Posterior cingulate gyrus (tissue), 11 donors: ENCODE data around the gene SEMA3C.

Source experiments
- DNase-seq, 10 donors: peaks; one replicate each; pipeline versions ENCODE4 v3.0.0 to v3.0.0-alpha.2; 2020 to 2021; ENCODE audit warnings: mixed read lengths in 3 of 10
- intact Hi-C: fragments of 100-400 bp; cut with DNase I; formaldehyde crosslinking; loops from one replicate; pipeline ENCODE4 v1.15.1; 2023

SEMA3C gene

DNA sequence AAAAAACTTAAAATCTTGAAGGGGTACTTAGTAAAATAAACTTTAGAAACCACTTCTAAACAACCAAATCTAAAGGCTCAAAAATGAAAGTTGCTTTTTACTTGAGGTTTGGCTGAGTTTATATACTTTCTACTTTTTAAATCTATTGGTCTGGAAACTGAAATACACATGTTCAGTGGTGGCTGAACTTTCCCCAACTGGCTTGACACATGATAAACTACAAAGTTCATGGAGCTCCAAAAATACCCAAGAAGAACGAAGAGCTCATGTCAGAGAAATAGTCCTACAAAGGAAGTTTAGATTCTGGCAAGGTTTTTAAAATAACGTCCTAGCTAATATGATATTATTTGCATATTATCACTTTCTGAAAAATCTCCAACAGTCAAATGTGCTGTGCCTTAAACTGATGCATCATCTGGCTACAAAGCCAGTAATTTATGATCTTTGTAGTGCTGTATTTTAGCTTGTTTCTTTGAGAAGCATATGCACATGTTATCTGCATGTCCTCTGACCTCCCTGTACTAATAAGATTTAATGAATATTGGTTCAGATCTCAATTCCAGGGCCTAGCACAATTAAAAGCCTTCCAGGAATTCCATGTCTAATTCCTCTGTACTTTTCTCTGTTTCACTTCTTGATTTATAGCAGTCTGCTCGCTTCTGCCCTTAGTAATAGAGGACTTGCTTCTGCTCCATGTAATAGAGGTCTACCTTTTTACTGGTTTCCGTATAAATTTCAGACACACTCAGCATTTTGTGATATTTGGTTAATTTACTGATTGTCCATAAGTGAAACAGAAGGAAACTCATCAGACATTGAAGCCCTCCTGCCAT lies 28.2 kb downstream of the SEMA3C start:
- DNase-seq: no peak
- intact Hi-C loops: no loop called here

DNA sequence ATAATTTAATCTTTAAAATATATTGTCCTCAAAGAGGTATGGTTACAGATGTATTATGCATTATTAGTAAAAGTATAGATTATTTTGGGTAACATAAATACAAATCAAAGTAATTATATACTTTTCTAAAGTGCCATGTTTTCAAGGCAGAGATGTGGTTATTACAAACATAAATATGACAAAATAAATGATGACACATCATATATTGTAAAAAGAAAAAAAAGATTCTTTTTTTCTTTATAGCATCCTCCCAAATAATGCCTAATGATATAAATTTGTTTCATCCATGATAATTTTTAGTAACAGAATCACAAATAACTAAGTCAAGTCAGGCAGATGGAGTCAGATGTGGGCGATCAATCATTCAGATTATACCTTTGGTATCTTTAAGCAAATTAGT lies 29.3 kb downstream of the SEMA3C start:
- intact Hi-C loops: no loop called here

DNA sequence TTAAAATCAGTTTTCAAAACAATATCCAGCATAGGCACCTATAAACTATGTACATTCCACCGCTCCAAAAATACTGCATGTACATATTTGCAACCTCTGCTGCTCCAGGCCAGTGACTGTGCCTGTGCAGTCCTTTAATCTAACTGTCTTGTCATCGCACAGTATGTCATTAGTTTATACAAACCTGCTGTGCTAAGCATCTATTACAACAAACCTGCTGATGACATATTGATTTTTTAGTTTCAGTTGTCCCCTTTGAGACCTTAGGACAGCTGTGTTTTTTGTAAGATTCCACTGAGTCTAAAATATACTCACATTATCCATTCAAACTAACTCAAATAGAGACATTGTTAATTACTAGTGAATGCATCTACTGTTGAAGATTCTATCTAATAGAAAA lies 33.1 kb downstream of the SEMA3C start:
- intact Hi-C loops: no loop called here

More for the DNA sequence above, 29.3 kb downstream of the SEMA3C start:
- DNase-seq: no peak

DNA sequence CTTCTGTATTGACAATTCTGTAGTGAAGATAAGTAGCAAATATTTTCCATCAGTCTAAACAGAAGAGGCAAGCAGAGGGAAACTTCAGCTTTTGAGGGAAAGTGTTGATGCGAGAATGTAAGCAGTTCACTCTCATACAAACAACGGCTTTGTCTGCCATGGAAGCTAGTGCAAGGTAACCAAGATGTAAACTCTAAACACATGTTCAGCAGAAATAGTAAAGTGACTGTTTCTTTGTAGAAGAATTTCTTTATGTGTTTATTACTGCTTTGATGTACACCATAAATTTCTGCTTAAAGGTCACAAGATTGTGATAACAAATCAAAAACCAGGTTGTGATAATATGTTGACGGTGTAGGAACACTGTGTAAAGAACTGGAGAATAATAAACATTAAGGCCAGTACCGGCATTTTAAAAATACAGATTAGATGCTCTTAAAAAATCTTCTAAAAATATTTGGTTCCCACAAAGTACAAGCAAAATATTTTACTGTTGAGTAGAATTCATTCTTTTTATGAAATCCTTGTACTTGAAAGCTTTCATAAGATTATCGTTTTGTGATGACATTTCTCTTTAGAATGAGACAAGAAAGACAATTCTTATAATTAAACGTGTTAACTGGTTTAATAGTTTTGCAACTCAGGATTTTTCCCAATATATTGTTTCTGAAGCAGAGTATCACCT lies 34.2 kb downstream of the SEMA3C start:
- intact Hi-C loops: no loop called here
- no peak for DNase-seq

More for the DNA sequence above, 33.1 kb downstream of the SEMA3C start:
- DNase-seq: no peak

DNA sequence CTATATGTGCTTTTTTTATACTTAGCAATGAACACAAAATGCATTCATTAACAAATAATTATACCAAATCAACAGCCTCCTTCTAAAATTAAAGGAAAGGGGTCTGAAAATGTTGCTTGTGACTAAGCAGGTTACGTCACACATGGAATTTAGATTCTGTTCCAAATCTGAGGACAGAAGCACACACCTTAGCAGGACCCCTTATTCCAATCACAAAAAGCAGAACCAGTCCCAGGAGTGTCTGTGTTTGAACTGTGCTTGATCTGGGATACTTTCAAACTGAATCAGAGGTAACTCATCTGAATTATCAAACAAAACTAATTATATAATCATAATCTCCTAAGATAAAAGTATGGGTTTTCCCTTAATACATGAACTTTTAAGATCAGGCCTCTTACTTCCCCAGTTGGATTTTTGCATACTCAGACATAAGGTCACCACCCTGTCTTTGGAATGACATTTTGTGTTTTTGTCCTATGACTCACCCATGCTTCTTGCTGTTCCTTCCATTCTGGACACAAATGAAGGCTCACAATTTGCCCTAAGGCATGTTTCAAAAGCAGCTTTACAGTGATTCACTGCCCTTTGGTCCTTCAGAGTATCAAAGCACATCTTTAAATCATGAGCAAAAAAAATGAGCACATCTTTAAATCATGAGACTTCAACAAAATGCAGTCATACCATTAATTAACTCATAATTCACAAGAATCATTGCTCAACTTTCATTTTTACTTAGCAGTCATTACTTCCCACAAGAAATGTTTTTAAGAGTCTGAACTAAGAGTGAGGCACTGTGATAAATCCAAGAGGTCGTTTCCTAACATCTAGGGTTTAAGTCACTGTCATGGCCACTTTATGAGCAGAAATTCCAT lies 35.5 kb downstream of the SEMA3C start:
- intact Hi-C loops: no loop called here
- no peak for DNase-seq

DNA sequence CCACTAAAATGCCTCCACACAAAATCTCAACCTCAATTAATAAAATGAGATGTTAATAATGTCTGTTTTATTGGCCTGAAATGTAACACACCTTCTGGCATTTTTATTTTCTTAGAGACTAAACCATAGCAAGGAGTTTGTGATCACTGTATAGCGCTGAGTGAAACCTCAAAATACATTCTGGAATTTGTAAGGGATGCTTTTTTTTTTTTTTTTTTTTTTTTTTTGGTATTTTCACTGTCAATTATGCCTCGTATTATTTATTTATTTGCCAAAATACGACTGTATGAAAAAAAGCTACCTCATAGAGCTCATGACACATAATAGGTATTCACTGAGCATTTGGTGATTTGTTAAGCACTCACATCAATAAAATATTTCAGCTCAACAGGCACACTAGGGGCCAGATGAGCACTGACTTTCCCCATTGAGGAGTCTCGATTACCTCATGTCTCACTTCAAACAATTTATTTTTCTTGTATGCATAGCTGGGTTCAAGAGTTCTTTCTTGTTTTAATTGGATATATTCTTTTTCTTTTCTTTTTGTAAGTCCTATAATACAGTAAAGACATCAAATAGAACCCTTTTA lies 36.5 kb downstream of the SEMA3C start:
- intact Hi-C loops: no loop called here
- no peak for DNase-seq

DNA sequence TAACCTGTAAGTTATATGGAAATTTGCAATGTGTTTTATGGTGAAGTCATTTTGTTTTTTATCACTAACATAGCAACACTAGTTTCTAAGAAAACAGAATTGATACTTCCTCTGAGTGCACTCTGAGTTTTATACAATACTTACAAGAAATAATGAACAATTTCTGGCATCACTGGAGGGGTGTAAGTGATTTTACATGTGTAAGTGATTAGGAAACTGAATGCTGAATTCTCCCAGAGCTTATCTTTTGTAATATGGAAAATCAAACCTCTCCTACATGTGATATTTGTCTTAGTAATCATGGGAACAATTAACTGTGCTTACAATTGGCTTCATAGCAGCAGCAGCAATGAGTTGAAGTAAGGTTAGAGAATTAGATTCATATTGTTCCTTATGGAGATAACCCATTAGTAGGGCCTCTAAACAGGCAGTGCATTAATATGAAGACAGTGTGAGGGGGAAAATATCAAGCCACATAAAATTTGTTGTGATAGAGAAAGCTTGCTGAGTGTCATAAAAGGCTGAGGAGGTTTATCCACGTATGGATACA lies 37.4 kb downstream of the SEMA3C start:
- DNase-seq: no peak
- intact Hi-C loops: no loop called here

DNA sequence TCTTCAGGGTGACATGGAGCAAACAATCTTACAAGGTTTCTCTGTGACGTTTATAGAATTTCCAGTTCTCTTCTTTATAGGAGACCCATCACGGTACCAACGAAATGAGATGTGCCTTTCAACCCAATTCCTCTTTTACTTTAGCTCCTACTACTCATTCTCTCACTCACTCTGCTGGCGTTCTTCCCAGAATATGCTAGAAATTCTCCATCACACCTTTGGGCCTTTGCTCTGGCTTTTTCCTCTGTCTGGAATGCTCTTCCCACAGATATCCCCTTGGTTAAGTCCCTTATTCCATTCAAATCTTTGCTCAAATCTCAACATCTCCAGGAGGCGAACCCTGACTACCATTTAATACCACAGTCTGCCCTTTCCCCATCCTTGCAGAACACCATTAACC lies 39.0 kb downstream of the SEMA3C start:
- intact Hi-C loops: no loop called here

DNA sequence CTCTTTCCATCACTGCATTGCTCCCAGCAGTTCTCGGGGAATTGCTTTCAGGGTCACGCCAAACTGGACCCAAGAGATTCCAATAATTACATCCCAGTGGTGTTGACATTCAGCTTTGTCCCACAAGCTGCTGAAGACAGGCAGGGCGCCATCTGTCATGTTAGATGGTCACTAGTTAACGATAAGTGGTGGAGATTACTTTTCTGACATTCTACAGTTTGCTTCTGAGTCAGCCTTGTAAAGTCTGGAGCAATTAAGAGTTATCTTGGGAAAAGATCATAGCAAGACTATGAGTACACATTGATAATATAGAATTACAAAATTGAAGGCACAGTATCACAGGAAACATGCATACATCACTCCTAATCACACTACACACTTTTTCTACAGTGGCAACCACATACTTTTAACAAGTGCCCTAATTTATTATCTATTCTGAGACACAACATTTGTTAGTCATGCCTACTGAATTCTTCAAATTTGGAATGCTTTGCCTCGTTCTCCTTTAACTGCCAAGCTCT lies 41.9 kb downstream of the SEMA3C start:
- intact Hi-C loops: no loop called here

More for the DNA sequence above, 39.0 kb downstream of the SEMA3C start:
- no peak for DNase-seq

DNA sequence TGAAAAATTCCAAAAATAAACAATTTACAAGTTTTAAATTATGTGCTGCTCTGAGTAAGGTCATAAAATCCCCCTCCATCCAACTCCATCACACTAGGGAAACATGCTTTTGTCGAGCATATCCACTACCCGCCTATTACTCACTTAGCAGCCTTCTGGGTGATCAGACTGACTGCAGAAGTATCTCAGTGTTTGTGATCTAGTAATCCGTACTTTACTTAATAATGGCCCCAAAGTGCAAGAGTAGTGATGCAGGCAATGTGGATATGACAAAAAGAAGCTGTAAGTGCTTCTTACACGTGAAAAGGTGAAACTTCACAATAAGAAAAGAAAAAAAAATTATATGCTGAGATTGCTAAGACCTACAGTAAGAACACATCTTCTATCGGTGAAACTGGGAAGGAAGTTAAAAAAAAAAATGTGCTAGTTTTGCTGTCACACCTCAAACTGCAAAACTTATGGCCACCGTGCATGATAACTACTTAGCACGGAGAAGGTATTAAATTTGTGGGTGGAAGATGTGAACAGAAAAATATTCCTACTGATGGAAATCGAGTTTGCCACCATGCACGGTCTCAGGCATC lies 43.2 kb downstream of the SEMA3C start:
- no peak for DNase-seq
- intact Hi-C loops: no loop called here

More for the DNA sequence above, 41.9 kb downstream of the SEMA3C start:
- DNase-seq: no peak

DNA sequence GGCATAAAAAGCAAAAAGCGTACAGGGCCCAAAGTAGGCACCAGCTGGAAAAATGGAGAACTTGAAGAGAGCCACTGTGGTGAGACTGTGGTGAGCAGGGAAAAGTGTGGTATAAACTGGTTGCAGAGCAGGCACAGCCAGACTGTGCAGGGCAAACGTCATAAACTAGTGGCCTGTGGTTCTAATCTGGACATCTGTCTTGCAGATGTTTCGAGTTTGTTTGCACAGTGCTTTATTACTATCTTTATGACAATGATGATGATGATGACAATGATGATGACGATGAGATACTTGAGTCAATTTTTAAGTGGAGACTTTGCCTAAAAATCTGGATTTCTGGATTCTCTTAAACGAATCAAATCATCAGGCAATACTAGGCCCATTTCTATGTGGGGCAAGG lies 45.7 kb downstream of the SEMA3C start:
- intact Hi-C loops: no loop called here
- DNase-seq: no peak

DNA sequence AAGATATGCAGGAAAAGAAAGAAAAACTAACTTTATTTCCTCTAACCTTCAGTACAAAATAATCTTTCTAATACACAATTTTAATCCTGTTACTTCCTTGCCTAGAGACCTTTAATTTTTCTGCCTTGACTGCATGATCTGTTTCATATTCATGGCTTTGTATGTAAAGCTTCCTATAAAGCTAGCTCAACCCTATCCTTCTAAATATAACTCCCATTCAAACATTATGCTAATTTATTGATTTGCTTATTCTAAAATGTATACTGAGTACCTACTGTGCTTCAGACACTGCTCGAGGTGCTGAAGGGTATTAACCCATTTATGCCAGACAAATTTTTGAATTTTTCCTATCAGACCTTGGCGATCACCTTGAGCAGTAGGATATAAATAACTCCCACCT lies 47.6 kb downstream of the SEMA3C start:
- intact Hi-C loops: no loop called here

DNA sequence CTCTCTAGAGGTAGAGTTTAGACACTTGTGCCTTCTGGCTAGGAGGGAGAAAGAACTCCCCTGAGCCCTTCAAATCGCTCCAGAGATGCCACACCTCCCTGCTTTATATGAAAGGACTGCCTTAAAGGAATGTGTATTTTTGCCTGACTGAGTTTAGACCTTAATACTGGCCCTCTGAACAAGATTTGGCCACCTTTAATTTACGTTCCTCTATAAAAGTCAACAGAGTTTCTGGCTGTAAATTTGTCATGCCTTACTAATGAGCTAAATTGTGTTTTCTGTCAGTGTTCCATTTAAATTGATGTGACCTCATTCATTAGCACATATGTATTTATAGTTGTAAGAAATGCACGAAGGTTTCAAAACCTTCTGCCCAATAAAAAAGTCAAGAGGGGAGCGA lies 48.0 kb downstream of the SEMA3C start:
- DNase-seq: no peak
- intact Hi-C loops: no loop called here

More for the DNA sequence above, 47.6 kb downstream of the SEMA3C start:
- DNase-seq: no peak

DNA sequence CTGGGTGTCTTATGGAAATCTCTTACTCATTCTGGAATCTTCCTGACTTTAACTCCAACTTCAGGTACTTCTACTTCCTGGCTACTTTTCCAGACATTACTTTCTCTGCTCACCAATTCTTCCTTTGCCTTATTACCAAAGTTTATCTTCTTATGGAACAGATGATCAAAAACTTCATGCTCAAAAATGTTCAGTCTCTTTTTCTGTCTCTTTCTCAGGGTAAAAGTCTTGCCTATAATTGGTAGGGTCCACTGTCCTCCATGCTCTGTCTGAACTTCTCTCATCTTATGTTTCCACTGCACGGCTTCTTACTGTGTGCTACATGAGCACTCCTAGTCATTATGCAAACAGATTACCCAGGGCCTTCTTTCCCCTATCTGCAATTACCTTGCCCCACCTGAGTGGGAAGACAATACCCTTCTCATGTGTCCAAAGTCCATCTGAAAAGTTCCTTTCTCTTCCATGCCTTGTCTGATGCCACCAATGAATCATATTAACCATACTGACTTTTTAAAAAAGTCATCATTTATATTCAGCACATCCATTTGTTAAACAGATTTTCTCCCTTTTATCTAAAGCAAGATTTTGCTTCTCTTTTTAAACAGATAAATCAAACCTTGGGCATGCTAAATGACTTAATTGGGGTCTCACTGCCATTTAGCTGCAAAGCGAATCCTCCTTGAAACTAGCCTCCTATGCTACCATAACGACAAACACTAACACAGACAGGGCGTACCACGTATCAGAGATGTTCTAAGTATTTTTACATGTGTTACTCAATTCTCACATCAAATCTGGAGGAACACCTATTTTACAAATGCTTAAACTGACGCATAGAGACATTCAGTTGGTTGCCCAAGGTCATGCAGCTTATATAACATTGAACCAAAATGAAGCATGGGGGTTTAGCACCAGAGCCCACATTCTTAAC lies 48.8 kb downstream of the SEMA3C start:
- intact Hi-C loops: no loop called here
- DNase-seq: no peak

DNA sequence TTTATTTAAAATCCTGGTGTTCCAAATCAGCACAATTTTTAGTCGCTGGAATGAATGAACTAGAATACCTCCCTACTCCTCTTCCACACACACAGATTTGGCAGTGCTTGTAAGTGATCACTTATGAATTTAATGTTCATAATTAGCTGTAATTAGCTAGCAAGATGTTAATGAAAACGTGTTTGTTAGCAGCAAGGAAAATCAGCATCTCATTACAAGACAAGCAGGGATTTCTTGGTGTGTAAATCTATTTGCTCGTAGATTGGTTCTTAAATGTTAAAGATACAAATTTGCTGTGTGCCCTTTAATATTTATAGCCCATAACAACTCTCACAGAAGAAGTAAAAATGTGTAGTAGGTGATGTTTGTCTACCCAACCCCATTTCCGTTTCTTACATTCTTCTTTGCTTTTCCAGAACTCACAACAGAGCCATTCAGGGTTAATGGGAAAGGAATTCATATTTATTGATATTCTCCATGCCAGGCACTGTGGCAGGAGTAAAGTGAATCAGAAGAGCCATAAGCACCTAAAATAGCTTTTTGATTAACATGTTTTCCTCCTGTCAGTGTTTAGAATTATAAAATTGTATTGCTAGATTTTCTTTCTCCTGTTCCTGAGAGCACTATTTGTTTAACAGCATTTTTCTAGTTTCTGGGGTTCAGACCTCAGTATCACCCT lies 49.6 kb downstream of the SEMA3C start:
- no peak for DNase-seq
- intact Hi-C loops: no loop called here

DNA sequence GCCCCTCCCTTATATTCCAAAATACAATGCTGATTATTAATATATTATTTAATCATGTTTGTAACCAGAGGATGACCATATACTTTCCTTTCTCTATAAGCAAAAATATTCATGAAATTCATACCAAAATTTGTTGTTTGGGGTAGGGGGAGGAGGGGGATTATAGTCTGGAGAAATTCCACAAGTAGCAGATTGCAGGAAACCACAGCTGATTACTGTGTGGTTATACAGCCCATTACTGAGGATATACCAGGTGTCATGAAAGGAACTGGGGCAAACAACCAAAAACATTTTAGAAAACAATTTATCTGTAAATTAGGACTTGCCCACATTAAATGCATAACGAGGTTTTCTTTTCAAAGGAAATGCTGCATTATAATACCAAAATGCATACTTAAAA lies 50.3 kb downstream of the SEMA3C start:
- intact Hi-C loops: no loop called here

DNA sequence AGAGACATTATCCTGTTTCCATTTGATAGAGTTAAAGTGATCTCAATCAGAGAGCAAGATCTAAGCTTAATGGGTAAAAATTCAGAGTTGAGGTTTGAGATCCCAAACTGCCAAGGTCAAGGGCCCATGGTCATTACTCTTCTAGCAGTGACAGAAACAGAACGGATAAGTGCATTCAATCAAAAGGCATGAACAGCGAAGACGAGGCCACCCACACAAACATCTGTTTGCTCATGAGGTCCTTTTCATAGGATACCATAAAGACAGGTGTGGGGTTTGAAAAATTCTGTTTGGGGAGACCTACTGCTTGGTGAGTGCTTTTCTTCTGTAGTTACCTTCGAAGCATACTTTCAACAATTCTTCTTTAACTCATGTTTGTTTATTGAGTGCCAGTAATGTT lies 58.3 kb downstream of the SEMA3C start:
- no peak for DNase-seq
- intact Hi-C loops: no loop called here

More for the DNA sequence above, 50.3 kb downstream of the SEMA3C start:
- DNase-seq: no peak
